IMR-90 (cell line): ENCODE data around the gene SLC6A20. TPM values are rescaled to one million over a fixed set of nuclear protein-coding genes. Genes with fewer than 3 reads are reported as not detected.

Experiments
- ATAC-seq: fragments of 200-7000 bp; cut with Tn5 transposase; 2 replicates; pipeline ENCODE4 v1.9.1; 2020; ENCODE audit warnings: low read depth, mild to moderate bottlenecking, moderate library complexity
- BruUV-seq: library from RNA; stranded (reverse); fragments of 400-500 nt; replicated peaks from 2 replicates; lab custom pipeline; 2021; lab: Mats Ljungman, UMichigan
- CTCF ChIA-PET: fragments of 300-600 bp; formaldehyde crosslinking; extraction: SDS; loops from one replicate; lab custom pipeline; 2021; ENCODE audit warnings: antibody characterized with exemption; lab: Yijun Ruan, JAX
- POLR2A ChIA-PET: fragments of 300-600 bp; sonication (Branson Sonifier 250); formaldehyde crosslinking; loops from one replicate; lab custom pipeline; 2022; ENCODE audit warnings: antibody characterized with exemption; ENCODE audit not compliant: unreplicated experiment; lab: Charles Lee
- DNase-seq: peaks from one replicate; pipeline ENCODE4 v3.0.0; 2013
- H2AFZ ChIP-seq: replicated peaks from 2 replicates; pipeline ENCODE3; 2013; ENCODE audit warnings: low read length, mild to moderate bottlenecking; ENCODE audit not compliant: poor library complexity
- H2AK5ac ChIP-seq: 2 replicates; pipeline ENCODE4 v1.6.1; 2013; ENCODE audit warnings: low read depth, low read length, inconsistent platforms
- H2AK9ac ChIP-seq: replicated peaks from 2 replicates; pipeline ENCODE3; 2013; ENCODE audit warnings: mild to moderate bottlenecking, low read depth, low read length, moderate library complexity; ENCODE audit not compliant: poor library complexity
- H2BK120ac ChIP-seq: 2 replicates; pipeline ENCODE4 v1.6.1; 2013; ENCODE audit warnings: low read depth, low read length, inconsistent platforms
- H2BK15ac ChIP-seq: 3 replicates; pipeline ENCODE4 v1.6.1; 2013; ENCODE audit warnings: low read depth, low read length, inconsistent platforms
- H2BK20ac ChIP-seq: 2 replicates; pipeline ENCODE4 v1.6.1; 2013; ENCODE audit warnings: low read depth, mild to moderate bottlenecking, inconsistent platforms, low read length, moderate library complexity
- H2BK5ac ChIP-seq: 2 replicates; pipeline ENCODE4 v1.6.1; 2013; ENCODE audit warnings: mild to moderate bottlenecking, low read depth, low read length, inconsistent platforms; ENCODE audit not compliant: poor library complexity, severe bottlenecking
- H3K14ac ChIP-seq: replicated peaks from 2 replicates; pipeline ENCODE4 v1.6.1; 2013; ENCODE audit warnings: low read depth, low read length, inconsistent platforms
- H3K18ac ChIP-seq: 2 replicates; pipeline ENCODE4 v1.6.1; 2013; ENCODE audit warnings: low read depth, low read length, control low read depth
- H3K23ac ChIP-seq: 2 replicates; pipeline ENCODE4 v1.6.1; 2013; ENCODE audit warnings: low read depth, low read length, inconsistent platforms
- H3K27ac ChIP-seq: 2 replicates; pipeline ENCODE4 v1.5.1; 2013; ENCODE audit warnings: mild to moderate bottlenecking, control low read depth, low read length; ENCODE audit not compliant: insufficient read depth
- H3K27me3 ChIP-seq: 2 replicates; pipeline ENCODE4 v1.6.1; 2013; ENCODE audit warnings: low read length; ENCODE audit not compliant: control insufficient read depth, insufficient read depth
- H3K36me3 ChIP-seq: 2 replicates; pipeline ENCODE4 v1.6.1; 2013; ENCODE audit warnings: low read length, mixed read lengths; ENCODE audit not compliant: control insufficient read depth, insufficient read depth
- H3K4ac ChIP-seq: 2 replicates; pipeline ENCODE4 v1.6.1; 2013; ENCODE audit warnings: low read depth, low read length, inconsistent platforms
- H3K4me1 ChIP-seq: 2 replicates; pipeline ENCODE4 v1.6.1; 2013; ENCODE audit warnings: low read length, mixed read lengths; ENCODE audit not compliant: control insufficient read depth, insufficient read depth
- H3K4me2 ChIP-seq: 2 replicates; pipeline ENCODE4 v1.6.1; 2013; ENCODE audit warnings: low read depth, mild to moderate bottlenecking, control low read depth, low read length, moderate library complexity
- H3K4me3 ChIP-seq: 2 replicates; pipeline ENCODE4 v1.5.1; 2013; ENCODE audit warnings: low read depth, mild to moderate bottlenecking, control low read depth, low read length, moderate library complexity; ENCODE audit not compliant: insufficient read depth
- H3K56ac ChIP-seq: 2 replicates; pipeline ENCODE4 v1.6.1; 2013; ENCODE audit warnings: low read length, inconsistent platforms; ENCODE audit not compliant: insufficient read depth; ENCODE audit errors: extremely low read depth
- H3K79me1 ChIP-seq, 2 experiments: 2 replicates each; pipeline ENCODE4 v1.6.1; 2013; ENCODE audit warnings: low read length in 2 of 2, inconsistent platforms in 1 of 2, low read depth in 1 of 2
- H3K9ac ChIP-seq: 2 replicates; pipeline ENCODE4 v1.6.1; 2013; ENCODE audit warnings: low read depth, low read length, control low read depth
- H3K9me1 ChIP-seq: 2 replicates; pipeline ENCODE4 v1.6.1; 2013; ENCODE audit warnings: low read length, inconsistent platforms; ENCODE audit not compliant: insufficient read depth
- H3K9me3 ChIP-seq: 2 replicates; pipeline ENCODE4 v1.6.1; 2013; ENCODE audit warnings: low read length; ENCODE audit not compliant: control insufficient read depth, insufficient read depth
- H4K20me1 ChIP-seq: 2 replicates; pipeline ENCODE4 v1.6.1; 2013; ENCODE audit warnings: low read length, inconsistent platforms; ENCODE audit not compliant: insufficient read depth
- H4K5ac ChIP-seq: 2 replicates; pipeline ENCODE4 v1.6.1; 2013; ENCODE audit warnings: mild to moderate bottlenecking, low read depth, low read length, control low read depth
- H4K8ac ChIP-seq, 2 experiments: 2 replicates each; pipeline ENCODE4 v1.6.1; 2013; ENCODE audit warnings: low read depth in 2 of 2, low read length in 2 of 2, control low read depth in 1 of 2, inconsistent platforms in 1 of 2
- H4K91ac ChIP-seq: 2 replicates; pipeline ENCODE4 v1.6.1; 2013; ENCODE audit warnings: low read depth, low read length, inconsistent platforms; ENCODE audit not compliant: insufficient read depth
- BHLHE40 ChIP-seq: fragments of 150-350 bp; IDR thresholded peaks from 2 replicates; pipeline ENCODE4 v1.6.1; 2016; ENCODE audit warnings: mild to moderate bottlenecking, low read depth, low read length
- CEBPB ChIP-seq: IDR thresholded peaks from 2 replicates; pipeline ENCODE4 v1.6.1; 2012; ENCODE audit warnings: low read depth, low read length, improper control_type of control experiment
- FOS ChIP-seq: fragments of 150-350 bp; IDR thresholded peaks from 2 replicates; pipeline ENCODE4 v1.6.1; 2016; ENCODE audit warnings: low read depth, low read length
- MAFK ChIP-seq: IDR thresholded peaks from 2 replicates; pipeline ENCODE4 v1.6.1; 2012; ENCODE audit warnings: low read depth, low read length, improper control_type of control experiment
- MAZ ChIP-seq: IDR thresholded peaks from 2 replicates; pipeline ENCODE4 v1.6.1; 2012; ENCODE audit warnings: low read depth, mild to moderate bottlenecking, low read length, improper control_type of control experiment, moderate library complexity, borderline replicate concordance
- MXI1 ChIP-seq: IDR thresholded peaks from 2 replicates; pipeline ENCODE4 v1.6.1; 2012; ENCODE audit warnings: low read depth, mild to moderate bottlenecking, low read length, moderate library complexity, borderline replicate concordance
- NFE2L2 ChIP-seq: fragments of 150-350 bp; IDR thresholded peaks from 2 replicates; pipeline ENCODE4 v1.6.1; 2016; ENCODE audit warnings: low read depth, mild to moderate bottlenecking, low read length
- POLR2A ChIP-seq: IDR thresholded peaks from 2 replicates; pipeline ENCODE4 v1.6.1; 2012; ENCODE audit warnings: mild to moderate bottlenecking, low read depth, low read length
- RAD21 ChIP-seq: IDR thresholded peaks from 2 replicates; pipeline ENCODE4 v1.6.1; 2012; ENCODE audit warnings: low read length, improper control_type of control experiment
- RCOR1 ChIP-seq: IDR thresholded peaks from 2 replicates; pipeline ENCODE4 v1.6.1; 2012; ENCODE audit warnings: mild to moderate bottlenecking, low read length, improper control_type of control experiment; ENCODE audit not compliant: insufficient replicate concordance
- RFX5 ChIP-seq: IDR thresholded peaks from 2 replicates; pipeline ENCODE4 v1.8.0; 2012; ENCODE audit warnings: low read depth, mild to moderate bottlenecking, low read length, moderate library complexity
- SMC3 ChIP-seq: fragments of 150-350 bp; IDR thresholded peaks from 2 replicates; pipeline ENCODE4 v1.6.1; 2016; ENCODE audit warnings: low read depth, mild to moderate bottlenecking, antibody characterized with exemption, low read length, moderate library complexity
- WGBS, 2 experiments: methylation state at CpG; one replicate each; pipeline versions ENCODE4 v1.1.5 to v1.1.7; 2013; ENCODE audit warnings: missing lambda C conversion rate in 2 of 2; ENCODE audit not compliant: insufficient read length in 1 of 2; ENCODE audit errors: extremely low coverage in 2 of 2; 5-methylcytosine and 5-hydroxymethylcytosine counted together
- dilution Hi-C: fragments of 300-500 bp; cut with HindIII; formaldehyde crosslinking; loops from one replicate; pipeline ENCODE4 v1.14.3; 2018; ENCODE audit warnings: low sequenced_read_pairs; ENCODE audit not compliant: unreplicated experiment
- in situ Hi-C: fragments of 300-500 bp; cut with MboI; formaldehyde crosslinking; loops from 3 replicates; pipeline ENCODE4 v1.14.3; 2019; ENCODE audit warnings: low sequenced_read_pairs, inconsistent platforms, mixed read lengths
- intact Hi-C: fragments of 100-400 bp; cut with micrococcal nuclease; formaldehyde crosslinking; loops from 2 replicates; pipeline ENCODE4 v1.10.0; 2022
- polyA plus RNA-seq, 3 experiments: library from polyadenylated mRNA; depleted of rRNA; stranded (reverse); fragments of >200 nt; gene quantifications; 2 replicates each; pipeline ENCODE4 v1.2.3, GENCODE V29; 2012; ENCODE audit warnings: low replicate concordance in 1 of 3
- total RNA-seq: library from RNA; depleted of rRNA; stranded (reverse); fragments of >200 nt; gene quantifications from 2 replicates; pipeline ENCODE4 v1.2.3, GENCODE V29; 2012
- TF ChIP-seq, protein P1 (sequence below): fragments of 150-350 bp; IDR thresholded peaks from 2 replicates; pipeline ENCODE4 v1.6.1; 2016; ENCODE audit warnings: low read depth, mild to moderate bottlenecking, low read length, moderate library complexity, borderline replicate concordance

SLC6A20 gene
- total and polyA plus RNA-seq, 2 of the 4 experiments (the other 2 are of a cell fraction) = not detected

DNA sequence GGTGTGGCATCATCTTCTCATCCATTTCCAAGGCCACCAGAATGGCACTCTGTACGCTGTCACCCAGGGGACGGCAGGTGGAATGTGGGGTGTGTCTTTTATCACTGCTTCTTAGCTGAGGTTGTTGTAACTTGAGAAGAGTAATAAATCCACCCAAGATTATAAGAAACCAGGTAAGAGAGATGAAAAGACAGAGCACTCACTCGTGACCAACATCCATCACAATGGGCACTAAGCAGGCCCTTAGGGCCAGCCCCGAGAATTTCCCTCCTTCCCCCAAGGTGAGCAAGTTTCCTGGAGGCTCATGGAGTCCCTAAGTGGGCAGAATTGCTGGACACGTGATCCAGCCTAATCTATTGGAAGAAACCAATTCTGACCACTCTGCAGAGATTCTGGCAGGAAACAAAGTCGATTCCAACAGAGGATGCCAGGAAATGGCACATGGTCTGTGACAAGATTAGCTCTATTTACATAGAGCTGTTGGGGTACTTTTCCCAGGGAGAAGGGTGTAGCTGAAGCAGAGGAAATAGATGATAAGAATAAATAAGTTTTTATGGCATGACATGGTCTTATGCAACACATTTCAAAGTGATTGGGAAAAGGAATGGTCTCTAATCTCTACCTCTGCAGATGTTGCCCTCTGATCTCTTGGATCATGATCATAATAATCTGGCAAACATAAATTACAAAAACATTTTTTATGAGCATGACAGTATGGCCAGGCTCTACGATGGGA is 22.5 kb downstream of the SLC6A20 start:
- Histone ChIP-seq H2BK15ac (no peak overlapping the region), H2AK5ac (no peak overlapping the region), H4K20me1 (no peaks in the 10 kb centered on the region), H3K9me1 (no peaks in the 10 kb centered on the region), H3K56ac (no peak overlapping the region), H2BK5ac (no peak overlapping the region), H3K4ac (no peak overlapping the region), H2AK9ac (no peak overlapping the region), H4K91ac (no peak overlapping the region), H3K4me3 (no peak overlapping the region), H3K9ac (no peak overlapping the region), H3K36me3 (no peaks in the 10 kb centered on the region), H3K18ac (no peak overlapping the region), H3K9me3 (peaks cover 5% of the 10 kb centered on the region; the same call in 1 of the 2 replicates), H3K27ac (no peak overlapping the region), H3K4me1 (no peaks in the 10 kb centered on the region), H3K79me1 (no peaks in the 10 kb centered on the region), H4K5ac (no peak overlapping the region), H3K14ac (no peak overlapping the region), H3K27me3 (peaks cover 78% of the 10 kb centered on the region), H3K23ac (no peak overlapping the region), H2BK20ac (no peak overlapping the region), H4K8ac (no peak overlapping the region), H3K4me2 (no peak overlapping the region), H2AFZ (no peak overlapping the region), H2BK120ac (no peak overlapping the region)
- dilution Hi-C loops (no loop called here), intact Hi-C loops (no loop called here), in situ Hi-C loops (no loop called here)
- WGBS, 2 experiments = 33% methylated on average over 2 of the region's 7 CpGs; no CpG with 5 or more reads in 1 of the 2 experiments
- ChIA-PET POLR2A (no interaction called here), CTCF (interaction anchor here (0.5 kb wide), 1 partner anchor 16 kb away, joined by 4 read pairs; no protein-coding TSS in a partner anchor)
- ATAC-seq = no peak
- DNase-seq = no peak
- no peak for TF ChIP-seq SMC3
- TF ChIP-seq, protein P1, sequence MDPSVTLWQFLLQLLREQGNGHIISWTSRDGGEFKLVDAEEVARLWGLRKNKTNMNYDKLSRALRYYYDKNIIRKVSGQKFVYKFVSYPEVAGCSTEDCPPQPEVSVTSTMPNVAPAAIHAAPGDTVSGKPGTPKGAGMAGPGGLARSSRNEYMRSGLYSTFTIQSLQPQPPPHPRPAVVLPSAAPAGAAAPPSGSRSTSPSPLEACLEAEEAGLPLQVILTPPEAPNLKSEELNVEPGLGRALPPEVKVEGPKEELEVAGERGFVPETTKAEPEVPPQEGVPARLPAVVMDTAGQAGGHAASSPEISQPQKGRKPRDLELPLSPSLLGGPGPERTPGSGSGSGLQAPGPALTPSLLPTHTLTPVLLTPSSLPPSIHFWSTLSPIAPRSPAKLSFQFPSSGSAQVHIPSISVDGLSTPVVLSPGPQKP = no peak
- no peak for TF ChIP-seq POLR2A
- no peak for TF ChIP-seq BHLHE40
- no peak for TF ChIP-seq MAZ
- no peak for TF ChIP-seq CEBPB
- no peak for TF ChIP-seq MAFK
- TF ChIP-seq RAD21 = no peak
- TF ChIP-seq MXI1 = no peak
- TF ChIP-seq FOS = no peak
- TF ChIP-seq RCOR1 = no peak
- TF ChIP-seq RFX5 = no peak
- TF ChIP-seq NFE2L2 = no peak
- BruUV-seq = no TSS peak
